ENCODE data around the gene MBNL1. TPM values are rescaled to one million over a fixed set of nuclear protein-coding genes. Genes with fewer than 3 reads are reported as not detected.
"Not testable (repeated sequence)": the region's sequence is repeated elsewhere in the genome, so short reads cannot be mapped to it uniquely, and the experiment has no call there.

Gene MBNL1
- total and polyA plus RNA-seq, 2 of the 4 experiments (the other 2 are of a cell fraction), result 127 to 664 TPM

DNA sequence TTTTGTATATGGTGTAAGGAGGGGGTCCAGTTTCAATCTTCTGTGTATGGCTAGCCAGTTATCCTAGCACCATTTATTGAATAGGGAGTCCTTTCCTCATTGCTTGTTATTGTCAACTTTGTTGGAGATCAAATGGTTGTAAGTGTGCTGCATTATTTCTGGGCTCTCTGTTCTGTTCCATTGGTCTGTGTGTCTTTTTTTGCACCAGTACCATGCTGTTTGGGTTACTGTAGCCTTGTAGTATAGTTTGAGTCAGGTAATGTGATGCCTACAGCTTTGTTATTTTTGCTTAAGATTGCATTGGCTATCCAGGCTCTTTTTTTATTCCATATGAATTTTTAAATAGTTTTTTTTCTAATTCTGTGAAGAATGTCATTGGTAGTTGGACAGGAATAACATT is 166.5 kb downstream of the MBNL1 start:
- H3K9ac ChIP-seq (ENCODE audit: low read depth, low read length); in situ Hi-C loops (cut with MboI; ENCODE audit: low sequenced_read_pairs); H3K4me3 ChIP-seq (ENCODE audit: insufficient read depth, low read depth, low read length); H2AFZ ChIP-seq (replicated peaks; ENCODE audit: low read length, poor library complexity); intact Hi-C loops (cut with micrococcal nuclease); H3K23ac ChIP-seq (ENCODE audit: low read depth, low read length); H3K4me2 ChIP-seq (ENCODE audit: low read depth, low read length); H3K4ac ChIP-seq (ENCODE audit: low read depth, low read length); H3K18ac ChIP-seq (ENCODE audit: low read depth, low read length); BruUV-seq (replicated peaks); H3K9me3 ChIP-seq (ENCODE audit: control insufficient read depth, insufficient read depth, low read length); H2BK5ac ChIP-seq (ENCODE audit: low read depth, low read length, poor library complexity, severe bottlenecking); CTCF ChIA-PET; H3K27me3 ChIP-seq (ENCODE audit: control insufficient read depth, insufficient read depth, low read length); DNase-seq; POLR2A ChIA-PET (ENCODE audit: unreplicated experiment); dilution Hi-C loops (cut with HindIII; ENCODE audit: low sequenced_read_pairs, unreplicated experiment); H2AK9ac ChIP-seq (replicated peaks; ENCODE audit: low read depth, low read length, poor library complexity); H3K27ac ChIP-seq (ENCODE audit: insufficient read depth, low read length); H2BK120ac ChIP-seq (ENCODE audit: low read depth, low read length); H4K91ac ChIP-seq (ENCODE audit: insufficient read depth, low read depth, low read length); H4K8ac ChIP-seq (ENCODE audit: low read depth in 2 of 2, low read length in 2 of 2); H2BK15ac ChIP-seq (ENCODE audit: low read depth, low read length); ATAC-seq (ENCODE audit: low read depth); H3K9me1 ChIP-seq (ENCODE audit: insufficient read depth, low read length); H3K14ac ChIP-seq (replicated peaks; ENCODE audit: low read depth, low read length); H3K56ac ChIP-seq (ENCODE audit: extremely low read depth, insufficient read depth, low read length); H2BK20ac ChIP-seq (ENCODE audit: low read depth, low read length); H4K5ac ChIP-seq (ENCODE audit: low read depth, low read length); H3K4me1 ChIP-seq (ENCODE audit: control insufficient read depth, insufficient read depth, low read length); H3K36me3 ChIP-seq (ENCODE audit: control insufficient read depth, insufficient read depth, low read length); H2AK5ac ChIP-seq (ENCODE audit: low read depth, low read length): not testable (repeated sequence)
- Histone ChIP-seq H3K79me1 (ENCODE audit: low read depth in 1 of 2, low read length in 2 of 2) (peaks cover 12 to 49% of the 10 kb centered on the region in 2 experiments), H4K20me1 (ENCODE audit: insufficient read depth, low read length) (peaks cover 22% of the 10 kb centered on the region)
